ENCODE results near the gene NETO2.
A peak's percentile ranks its signal among the peaks of the same experiment; 100 is the strongest.
"Not testable (repeated sequence)": the region's sequence is repeated elsewhere in the genome, so short reads cannot be mapped to it uniquely, and the experiment has no call there.

The NETO2 gene, protein sequence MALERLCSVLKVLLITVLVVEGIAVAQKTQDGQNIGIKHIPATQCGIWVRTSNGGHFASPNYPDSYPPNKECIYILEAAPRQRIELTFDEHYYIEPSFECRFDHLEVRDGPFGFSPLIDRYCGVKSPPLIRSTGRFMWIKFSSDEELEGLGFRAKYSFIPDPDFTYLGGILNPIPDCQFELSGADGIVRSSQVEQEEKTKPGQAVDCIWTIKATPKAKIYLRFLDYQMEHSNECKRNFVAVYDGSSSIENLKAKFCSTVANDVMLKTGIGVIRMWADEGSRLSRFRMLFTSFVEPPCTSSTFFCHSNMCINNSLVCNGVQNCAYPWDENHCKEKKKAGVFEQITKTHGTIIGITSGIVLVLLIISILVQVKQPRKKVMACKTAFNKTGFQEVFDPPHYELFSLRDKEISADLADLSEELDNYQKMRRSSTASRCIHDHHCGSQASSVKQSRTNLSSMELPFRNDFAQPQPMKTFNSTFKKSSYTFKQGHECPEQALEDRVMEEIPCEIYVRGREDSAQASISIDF

DNA sequence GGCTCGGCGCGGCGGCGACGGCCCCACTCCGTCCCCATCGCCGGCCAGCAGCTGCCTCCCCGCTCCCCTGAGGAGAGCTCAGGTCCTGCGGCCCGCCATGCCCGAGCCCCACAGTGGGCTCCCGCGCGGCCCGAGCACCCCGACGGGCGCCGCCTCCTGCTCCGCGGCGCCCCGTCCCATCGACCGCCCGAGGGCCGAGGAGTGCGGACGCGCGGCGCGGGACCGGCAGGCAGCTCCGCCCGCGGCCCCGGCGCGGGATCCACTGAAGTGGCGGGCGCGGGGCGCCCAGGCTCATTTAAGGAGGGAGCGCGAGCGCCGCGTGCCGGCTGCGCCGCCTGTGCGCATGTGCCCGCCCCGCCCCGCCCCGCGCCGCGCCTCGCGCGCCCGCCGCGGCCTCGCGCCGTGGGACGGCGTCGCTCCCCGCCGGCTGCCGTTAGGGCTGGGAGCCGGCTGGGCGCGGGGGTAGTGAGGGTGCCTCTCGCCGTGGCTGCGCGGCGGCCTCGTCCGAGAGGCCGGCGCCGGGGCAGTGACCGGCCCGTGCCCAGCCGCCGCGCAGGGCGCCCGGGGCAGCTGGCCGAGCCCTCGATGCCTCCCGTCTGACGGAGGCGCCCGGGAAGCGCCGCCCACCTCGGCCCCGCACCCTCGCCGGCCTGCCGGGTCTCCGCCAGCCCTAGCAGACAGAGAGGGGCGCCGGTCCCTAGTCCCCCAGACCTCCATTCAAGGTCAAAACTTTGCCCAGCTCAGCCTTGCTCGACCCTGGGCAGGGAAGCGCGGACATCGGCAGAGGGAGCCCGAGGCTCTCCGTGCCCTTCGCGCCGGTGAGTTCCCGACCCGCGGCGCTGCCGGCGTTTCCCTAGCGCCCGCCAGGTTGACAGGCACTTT, at the start of gene NETO2:
Gene NETO2 (minus strand): TSS at position 269 of the 882 bp plus-strand sequence. CDS start 333 bp downstream, outside the sequence.
- no peak for DNase-seq

DNA sequence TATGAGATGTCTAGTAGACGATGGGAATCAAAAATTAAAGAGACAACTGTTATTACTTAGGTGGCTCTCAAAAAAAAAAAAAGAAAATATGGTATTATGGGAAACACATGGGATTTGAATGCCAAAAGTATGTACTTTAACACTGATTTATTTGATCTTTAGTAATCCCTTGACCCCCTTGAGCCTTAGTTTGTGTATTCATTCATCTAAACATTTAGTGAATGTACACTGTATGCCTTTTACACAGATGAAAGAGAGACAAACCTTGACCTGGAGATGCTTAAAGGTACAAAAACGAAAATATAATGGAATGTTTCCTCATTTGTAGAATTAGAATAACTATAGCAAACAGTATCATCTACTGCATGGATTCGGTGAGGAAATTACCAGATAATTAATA, 38.6 kb upstream of the NETO2 start:
- no peak for DNase-seq

DNA sequence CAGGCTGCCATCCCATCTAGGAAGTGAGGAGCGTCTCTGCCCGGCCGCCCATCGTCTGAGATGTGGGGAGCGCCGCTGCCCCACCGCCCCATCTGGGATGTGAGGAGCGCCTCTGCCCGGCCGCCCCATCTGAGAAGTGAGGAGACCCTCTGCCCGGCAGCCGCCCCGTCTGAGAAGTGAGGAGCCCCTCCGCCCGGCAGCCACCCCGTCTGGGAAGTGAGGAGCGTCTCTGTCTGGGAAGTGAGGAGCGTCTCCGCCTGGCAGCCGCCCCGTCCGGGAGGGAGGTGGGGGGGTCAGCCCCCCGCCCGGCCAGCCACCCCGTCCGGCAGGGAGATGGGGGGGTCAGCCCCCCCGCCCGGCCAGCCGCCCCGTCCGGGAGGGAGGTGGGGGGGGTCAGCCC, 37.3 kb upstream of the NETO2 start:
- DNase-seq, result not testable (repeated sequence)

DNA sequence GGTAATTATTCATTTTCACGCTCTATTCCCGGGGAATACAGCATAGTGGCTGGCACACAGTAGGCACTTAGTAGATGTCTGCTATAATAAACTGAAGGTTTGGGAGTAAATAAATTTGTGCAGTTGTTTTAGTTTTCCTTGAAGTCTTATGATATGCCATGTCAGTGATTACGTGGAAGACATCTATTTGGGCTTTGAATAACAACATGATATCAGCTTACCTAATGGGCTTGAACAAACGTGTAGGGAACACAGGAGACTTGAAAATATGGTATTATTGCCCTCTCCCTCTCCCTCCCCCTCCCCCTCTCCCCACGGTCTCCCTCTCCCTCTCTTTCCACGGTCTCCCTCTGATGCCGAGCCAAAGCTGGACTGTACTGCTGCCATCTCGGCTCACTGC, 36.3 kb upstream of the NETO2 start:
- no peak for DNase-seq

DNA sequence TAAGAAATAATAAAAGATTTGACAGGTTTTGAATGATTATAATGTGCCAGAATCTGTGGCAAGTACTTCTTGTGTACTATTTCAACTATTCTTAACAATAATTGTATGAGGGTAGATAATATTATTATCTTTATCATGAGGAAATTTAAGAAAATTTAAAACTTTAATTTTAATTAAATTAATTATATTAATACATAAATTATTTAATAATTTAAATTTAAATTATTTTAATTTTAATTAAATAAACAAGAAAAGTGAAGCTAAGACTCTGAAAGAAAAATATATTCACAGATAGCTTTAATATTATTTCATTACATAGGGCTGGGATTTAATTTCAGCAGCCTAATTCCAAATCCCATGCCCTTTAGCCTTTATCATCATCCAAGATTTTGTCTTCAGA, 31.4 kb upstream of the NETO2 start:
- DNase-seq, result no peak

DNA sequence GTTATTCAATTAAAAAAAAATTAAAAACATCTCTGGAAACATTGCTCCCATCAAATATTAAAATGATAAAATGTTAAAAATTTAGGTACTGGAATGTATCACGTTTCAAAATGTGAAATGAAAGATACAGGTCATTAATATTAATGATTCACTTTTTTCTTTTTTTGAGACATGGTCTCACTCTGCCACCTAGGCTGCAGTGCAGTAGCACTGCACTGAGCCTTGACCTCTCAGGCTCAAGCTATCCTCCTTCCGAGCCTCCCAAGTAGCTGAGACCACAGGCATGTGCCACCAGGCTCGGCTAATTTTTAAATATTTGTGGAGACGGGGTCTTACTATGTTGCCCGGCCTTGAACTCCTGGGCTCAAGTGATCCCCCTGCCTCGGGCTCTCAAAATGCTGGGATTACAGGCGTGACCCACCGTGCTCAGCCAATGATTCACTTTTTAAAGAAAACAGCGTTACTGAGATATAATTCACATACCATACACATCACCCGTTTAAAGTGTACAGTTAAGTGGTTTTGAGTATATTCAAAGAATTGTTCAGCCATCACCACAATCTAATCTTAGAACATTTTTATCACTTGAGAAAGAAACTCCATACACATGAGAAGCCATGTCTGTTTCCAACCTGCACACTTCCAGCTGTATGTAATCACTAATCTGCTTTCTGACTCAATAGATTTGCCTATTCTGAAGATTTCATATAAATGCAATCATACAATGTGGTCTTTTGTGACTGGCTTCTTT, 19.1 kb upstream of the NETO2 start:
- DNase-seq, result no peak

DNA sequence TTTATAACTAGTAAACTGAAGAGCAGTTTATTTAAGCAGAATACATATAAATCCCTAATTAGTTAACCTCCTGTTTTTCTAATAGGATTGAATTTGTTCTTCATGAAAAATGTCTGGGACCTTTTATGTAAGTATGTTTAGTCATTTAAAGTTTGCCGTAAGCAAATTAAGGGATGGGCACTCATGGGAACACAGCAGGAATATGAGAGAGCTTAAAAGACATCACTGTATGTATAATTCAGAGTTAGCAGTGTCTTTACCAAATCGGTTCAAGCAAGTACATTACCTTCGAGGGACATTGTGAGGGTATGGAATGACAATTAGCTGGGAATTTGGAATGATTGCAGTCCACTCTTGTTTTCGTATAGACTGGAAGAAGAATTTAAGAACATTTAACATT, 17.7 kb upstream of the NETO2 start:
- DNase-seq, result no peak

DNA sequence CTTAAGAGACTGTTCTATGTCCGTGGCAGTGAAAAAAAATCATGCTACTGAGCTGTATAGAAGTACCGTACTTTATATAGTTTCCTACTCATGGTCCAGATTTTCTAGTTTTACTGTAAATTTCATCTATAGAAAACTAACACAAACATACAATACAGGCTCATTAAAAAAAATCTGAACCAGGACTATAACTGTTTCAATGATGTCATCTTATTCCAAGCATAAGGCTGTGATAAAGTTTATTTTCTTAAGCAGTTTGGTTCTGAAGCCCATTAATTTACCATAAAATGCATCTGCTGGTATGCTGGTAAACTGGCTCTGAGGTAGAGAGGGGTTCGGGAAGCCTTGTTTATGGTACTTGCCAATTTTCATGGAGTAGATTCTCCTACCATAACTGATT, 16.7 kb upstream of the NETO2 start:
- no peak for DNase-seq

DNA sequence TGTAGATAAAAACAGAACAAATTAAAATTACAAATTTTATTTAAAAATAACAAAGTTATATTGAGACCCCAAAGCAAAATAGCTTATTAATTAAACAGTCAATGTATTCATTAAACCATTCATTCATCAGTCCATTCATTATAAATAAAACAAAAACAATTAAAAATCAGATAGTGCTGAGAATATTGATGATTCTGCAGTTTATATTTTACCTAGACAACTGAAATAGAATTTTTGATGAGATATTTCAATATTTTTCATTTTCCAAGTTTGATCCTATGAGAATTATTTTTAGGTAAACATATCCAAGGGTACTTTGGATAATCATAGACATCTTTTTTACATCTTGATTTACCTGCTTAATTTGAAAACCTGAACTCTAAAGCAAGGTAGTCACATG, 15.2 kb upstream of the NETO2 start:
- no peak for DNase-seq

DNA sequence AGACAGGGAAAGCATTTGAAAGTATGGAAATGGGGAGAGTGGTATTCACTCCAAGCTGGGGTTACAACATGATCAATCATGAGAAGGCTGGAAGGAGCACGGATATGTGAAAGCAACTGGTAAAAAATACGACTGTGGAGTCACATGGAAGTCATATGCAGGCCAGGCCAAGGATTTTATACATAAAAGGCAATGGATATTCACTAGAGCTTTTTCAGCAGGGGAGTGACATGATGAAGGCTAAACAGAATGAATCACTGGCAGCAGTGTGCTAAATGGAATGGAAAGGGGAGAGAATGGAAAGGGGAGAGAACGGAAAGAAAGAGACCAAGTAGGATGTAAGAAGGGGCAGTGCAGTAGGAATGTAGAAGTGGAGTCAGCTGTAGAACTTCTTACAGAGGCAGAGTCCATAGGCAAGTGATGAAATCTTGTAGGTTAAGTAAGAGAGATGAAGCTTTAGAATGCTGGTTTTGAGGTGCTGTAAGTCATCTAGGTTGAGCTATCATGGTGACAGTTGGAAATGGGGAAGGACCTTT, 13.0 kb upstream of the NETO2 start:
- no peak for DNase-seq

DNA sequence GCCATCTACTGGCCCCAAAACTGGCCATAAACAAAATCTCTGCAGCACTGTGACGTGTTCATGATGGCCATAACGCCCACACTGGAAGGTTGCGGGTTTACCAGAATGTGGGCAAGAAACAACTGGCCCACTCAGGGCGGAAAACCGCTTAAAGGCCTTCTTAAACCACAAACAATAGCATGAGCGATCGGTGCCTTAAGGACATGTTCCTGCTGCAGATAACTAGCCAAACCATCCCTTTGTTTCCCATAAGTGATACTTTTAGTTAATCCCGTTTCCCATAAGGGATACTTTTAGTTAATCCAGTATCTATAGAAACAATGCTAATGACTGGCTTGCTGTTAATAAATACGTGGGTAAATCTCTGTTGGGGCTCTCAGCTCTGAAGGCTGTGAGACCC, 8.8 kb upstream of the NETO2 start:
- not testable (repeated sequence) for DNase-seq

DNA sequence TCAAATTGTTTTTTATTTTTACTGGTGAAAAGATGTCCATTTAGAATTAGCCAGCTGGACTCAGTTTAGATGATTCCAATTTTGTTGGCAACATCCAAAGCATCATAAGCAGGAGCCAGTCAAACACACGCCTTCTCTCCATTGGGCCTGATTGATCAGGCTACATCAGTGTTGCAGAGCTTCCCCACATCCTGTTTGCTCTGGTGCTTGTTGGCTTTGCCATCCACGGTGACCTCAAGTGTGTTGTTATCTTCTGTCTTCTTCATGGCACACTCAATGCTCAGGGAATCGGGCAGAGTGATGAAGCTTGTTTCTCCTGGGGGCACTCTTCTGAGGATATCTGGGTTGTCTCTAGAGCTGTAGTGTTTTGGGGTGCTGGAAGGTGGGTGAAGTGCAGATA, 6.3 kb upstream of the NETO2 start:
- DNase-seq, result no peak

DNA sequence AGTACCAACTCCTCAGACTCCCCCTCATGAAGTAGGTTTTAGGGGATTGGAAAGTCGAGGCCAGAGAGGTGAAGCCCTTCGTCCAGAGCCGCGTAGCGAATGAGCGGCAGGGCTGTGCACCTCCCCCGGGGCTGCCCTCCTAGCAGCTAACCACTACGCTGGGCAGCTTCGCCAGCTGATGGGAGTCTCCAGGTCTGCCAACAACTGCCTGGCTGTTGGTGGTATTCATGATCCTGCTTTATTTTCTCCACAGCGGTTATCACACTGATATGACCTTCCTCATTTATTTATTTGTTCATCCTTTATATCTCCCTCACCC, 773 bp upstream of the NETO2 start:
- DNase-seq, result no peak

DNA sequence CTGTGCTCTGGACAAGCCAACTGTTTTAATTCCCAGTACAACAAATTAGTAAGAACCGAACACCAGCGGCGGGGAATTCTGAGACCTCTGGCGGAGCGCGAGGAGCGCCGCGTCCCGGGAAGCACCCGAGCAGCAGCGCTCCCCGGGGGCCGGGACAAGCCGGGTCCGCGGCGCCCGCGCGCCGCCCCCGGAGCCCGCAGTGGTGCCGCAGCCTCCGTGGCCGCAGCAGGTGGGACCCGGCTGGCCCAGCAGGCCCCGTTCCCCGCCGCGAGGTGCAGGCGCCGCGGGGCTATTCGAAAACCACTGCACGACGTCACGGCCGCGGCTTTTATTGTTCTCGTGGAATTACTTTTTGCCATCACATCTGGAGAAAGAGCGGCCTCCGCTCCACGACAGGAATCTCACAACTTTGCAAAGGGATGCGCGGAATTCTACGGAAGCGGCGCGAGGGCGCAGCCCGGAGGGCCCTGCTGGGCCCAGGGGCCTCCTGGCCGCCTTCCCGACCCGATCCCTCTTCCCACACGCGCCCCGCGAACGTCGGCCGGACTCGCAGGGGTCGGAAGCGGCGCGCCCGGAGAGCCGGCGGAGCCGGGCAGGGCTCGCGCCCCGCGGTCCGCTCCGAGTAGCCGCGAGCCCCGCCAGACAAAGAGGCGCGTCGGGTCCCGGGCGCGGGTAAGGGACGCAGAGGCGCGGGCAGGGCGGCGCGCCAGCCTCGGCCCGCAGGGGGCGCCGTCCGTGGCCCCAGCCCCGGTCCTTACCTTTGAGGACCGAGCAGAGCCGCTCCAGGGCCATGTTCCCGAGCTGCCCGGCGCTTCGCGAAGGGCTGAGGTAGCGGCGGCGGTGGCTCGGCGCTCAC, 696 bp downstream of the NETO2 start:
- DNase-seq, result no peak

DNA sequence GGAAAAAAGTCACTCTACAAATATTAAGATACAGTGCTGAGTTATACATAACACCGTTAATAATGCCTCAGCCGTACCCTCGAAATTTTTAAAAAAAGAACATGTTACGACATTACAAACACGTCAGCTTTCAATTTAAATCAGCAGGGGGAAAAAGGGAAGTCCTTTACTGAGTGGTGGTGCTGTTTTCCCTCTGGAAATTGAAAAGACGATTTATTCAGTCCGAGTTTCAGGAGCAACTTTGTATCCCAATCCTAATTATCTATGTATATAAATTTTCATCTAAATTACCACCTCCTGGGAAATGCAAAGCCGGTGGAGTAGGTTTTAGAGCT, 1.3 kb downstream of the NETO2 start:
- DNase-seq, result no peak

DNA sequence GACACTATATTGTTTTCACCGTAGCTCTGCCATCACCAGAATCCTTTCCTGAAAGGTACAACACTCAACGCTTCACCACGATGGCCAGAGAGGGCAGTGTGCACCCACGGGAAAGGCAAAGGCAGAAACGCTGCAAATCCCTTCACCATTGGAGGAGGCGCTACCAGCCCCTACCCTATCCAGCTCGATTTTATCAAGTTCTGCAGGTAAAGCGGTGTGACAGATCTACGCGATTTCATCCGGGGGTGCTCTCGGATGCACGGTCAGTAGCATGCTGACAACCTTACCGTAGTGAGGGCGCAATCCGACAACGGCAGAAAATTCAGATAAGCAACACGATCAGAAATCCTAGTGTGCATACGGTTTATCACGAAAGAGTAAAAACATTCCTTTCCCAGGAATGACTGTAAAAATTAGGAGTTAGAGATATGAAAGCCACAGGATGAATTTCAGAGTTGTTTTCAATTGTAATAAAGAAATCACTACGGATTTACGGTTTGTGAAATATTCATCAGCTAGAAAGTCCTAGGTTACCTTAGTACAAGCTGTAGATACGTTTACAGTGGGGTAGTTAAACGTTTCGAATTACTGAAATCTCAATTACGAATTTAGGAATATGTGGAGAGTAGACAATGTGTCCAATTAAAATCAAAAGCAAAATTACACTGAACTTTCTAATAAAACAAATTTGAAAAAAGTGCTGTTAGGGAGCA, 1.8 kb downstream of the NETO2 start:
- DNase-seq, result peak; percentile 77

DNA sequence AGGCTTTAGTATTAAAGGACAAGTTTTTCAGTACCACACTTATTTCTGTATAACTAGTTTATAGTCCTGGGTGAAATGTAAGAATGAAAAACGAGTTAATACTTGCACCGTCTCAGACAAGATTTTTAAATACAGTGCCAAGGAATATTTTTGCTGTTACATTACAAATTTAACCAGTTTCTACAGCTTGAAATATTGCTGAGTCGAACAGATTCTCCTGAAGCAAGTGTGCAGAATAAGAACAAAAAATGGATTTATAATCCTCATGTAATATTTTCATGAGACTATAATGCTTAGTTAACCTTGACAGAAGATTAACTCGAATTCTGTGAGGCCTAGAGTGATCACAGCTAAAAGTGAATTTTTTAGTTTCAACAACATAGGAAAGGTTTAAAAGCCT, 3.1 kb downstream of the NETO2 start:
- no peak for DNase-seq

DNA sequence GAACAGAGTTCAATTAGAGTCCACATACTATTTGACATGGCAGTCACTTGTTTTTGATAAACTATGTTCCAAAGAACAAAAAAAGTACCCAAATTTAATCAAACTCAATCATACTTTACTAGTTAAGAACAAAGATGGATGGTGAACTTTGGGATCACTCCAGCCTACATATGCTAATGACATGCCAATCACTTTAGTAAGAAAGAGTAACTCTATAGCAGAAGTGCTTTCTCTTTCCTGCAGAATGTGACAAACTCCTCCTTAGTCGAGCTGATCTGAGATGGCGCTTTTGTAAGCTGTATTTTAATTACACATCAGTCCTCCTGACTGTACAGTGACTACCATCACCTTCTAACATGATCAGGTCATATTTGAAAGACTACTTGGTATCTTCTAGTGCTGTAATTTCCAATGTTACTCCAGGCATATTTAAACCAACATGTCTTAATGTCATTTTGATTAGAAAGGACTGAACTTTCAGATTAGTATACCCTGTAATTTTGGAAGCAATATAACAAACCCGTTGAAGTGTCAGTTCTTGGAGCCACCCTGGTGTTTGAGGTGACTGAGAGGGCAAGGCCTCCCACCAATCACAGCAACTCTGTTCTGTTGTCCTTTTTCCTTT, 4.1 kb downstream of the NETO2 start:
- DNase-seq, result no peak

DNA sequence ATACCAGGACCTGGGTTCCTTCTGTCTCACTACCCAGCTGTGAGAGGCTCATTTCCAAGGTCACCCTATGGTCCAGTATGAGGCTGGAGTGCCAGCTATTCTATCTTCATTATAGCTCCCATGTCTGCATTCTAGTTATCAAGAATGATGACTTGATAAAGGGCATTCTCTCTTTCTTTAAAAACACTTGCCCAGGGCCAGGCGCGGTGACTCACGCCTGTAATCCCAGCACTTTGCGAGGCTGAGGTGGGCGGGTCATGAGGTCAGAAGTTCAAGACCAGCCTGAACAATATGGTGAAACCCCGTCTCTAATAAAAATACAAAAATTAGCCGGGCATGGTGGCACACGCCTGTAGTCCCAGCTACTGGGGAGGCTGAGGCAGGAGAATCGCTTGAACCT, 5.8 kb downstream of the NETO2 start:
- not testable (repeated sequence) for DNase-seq

DNA sequence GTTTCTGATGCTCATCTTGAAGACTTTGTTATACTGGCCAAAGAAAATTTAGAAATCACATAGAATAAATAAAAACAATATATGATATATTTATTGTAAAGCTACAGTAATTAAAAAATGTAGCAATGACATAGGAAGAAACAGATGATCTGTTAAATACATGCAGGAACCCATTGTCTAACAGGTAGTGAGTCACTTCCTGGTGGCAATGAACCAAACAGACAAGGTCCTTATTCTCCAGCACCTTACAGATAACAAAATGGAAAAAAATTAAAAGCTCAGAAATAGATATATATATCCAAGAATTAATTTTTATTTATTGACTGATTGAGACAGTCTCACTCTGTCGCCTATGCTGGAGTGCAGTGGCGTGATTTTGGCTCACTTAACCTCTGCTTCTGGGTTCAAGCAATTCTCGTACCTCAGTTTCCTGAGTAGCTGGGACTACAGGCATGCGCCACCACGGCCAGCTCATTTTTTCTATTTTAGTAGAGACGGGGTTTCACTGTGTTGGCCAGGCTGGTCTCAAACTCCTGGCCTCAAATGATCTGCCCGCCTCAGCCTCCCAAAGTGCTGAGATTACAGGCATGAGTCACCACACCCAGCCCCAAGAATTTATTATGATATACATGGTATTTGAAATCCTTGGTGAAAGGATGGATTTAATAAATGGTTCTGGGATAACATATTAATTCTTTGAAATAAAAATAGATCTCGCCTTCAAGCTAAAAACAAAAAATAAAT, 7.5 kb downstream of the NETO2 start:
- DNase-seq, result no peak
